AG04449 (cell line): ENCODE measurements around the gene ZFHX3.

Source experiments
- CTCF ChIA-PET: fragments of 350-600 bp; formaldehyde crosslinking; extraction: SDS; loops from one replicate; lab custom pipeline; 2021; ENCODE audit warnings: antibody characterized with exemption; lab: Yijun Ruan, JAX
- POLR2A ChIA-PET: fragments of 400-600, 350-600 bp; formaldehyde crosslinking; extraction: SDS; loops from one replicate; lab custom pipeline; 2020; ENCODE audit warnings: antibody characterized with exemption, inconsistent platforms; lab: Yijun Ruan, JAX
- DNase-seq: peaks from one replicate; pipeline ENCODE4 v3.0.0-alpha.2; 2010; ENCODE audit warnings: low read depth, low spot score
- H3K4me3 ChIP-seq: 2 replicates; pipeline ENCODE4 v1.5.1; 2011; ENCODE audit warnings: low read depth, mild to moderate bottlenecking, control low read depth, low read length
- CTCF ChIP-seq: IDR thresholded peaks from one replicate; pipeline ENCODE4 v1.5.1; 2011; ENCODE audit warnings: mild to moderate bottlenecking, moderate library complexity, low read length, control low read depth, inconsistent platforms; ENCODE audit not compliant: insufficient read depth; ENCODE audit errors: missing control alignments

ZFHX3 gene

GRCh38 chr16:73040136-73040535 lies 7.8 kb downstream of the ZFHX3 start:
- H3K4me3 ChIP-seq: no peak overlapping the region
- no peak for DNase-seq
- ChIA-PET CTCF (interaction anchor here (1.6 kb wide), 1 partner anchor 10 kb away, joined by 4 read pairs; no protein-coding TSS in a partner anchor), POLR2A (no interaction called here)
- TF ChIP-seq CTCF: no peak

- TF ChIP-seq CTCF: no peak
- ChIA-PET CTCF (interaction anchor here (0.9 to 1.2 kb wide), 4 partner anchors 9 to 205 kb away, joined by 3 read pairs; partner anchors contain the start of gene ZFHX3), POLR2A (interaction anchor here (0.9 kb wide), 1 partner anchor 10 kb away, joined by 4 read pairs; no protein-coding TSS in a partner anchor)
- H3K4me3 ChIP-seq: no peak overlapping the region
- DNase-seq: no peak
Measured at GRCh38 chr16:73037845-73038570, 9.9 kb downstream of the ZFHX3 start.

GRCh38 chr16:73037331-73037745 lies 10.6 kb downstream of the ZFHX3 start:
- DNase-seq: no peak
- no peak overlapping the region for H3K4me3 ChIP-seq
- TF ChIP-seq CTCF: no peak
- CTCF ChIA-PET: interaction anchor here (0.9 to 1.1 kb wide), 2 partner anchors 10 to 205 kb away, joined by 3 read pairs; partner anchors contain the start of gene ZFHX3
- POLR2A ChIA-PET: interaction anchor here (0.9 kb wide), 1 partner anchor 10 kb away, joined by 4 read pairs; no protein-coding TSS in a partner anchor

- no peak overlapping the region for H3K4me3 ChIP-seq
- ChIA-PET CTCF (interaction anchor here (1.0 to 1.5 kb wide), 3 partner anchors 14 to 842 kb away, joined by 3 to 4 read pairs (median 3); no protein-coding TSS in a partner anchor), POLR2A (interaction anchor here (0.9 kb wide), 1 partner anchor 11 kb away, joined by 3 read pairs; no protein-coding TSS in a partner anchor)
- no peak for TF ChIP-seq CTCF
- DNase-seq: no peak
Measured at GRCh38 chr16:73036074-73036826, 11.7 kb downstream of the ZFHX3 start.

GRCh38 chr16:73034374-73034773 lies 13.6 kb downstream of the ZFHX3 start:
- POLR2A ChIA-PET: interaction anchor here (0.6 kb wide), 1 partner anchor 454 kb away, joined by 3 read pairs; no protein-coding TSS in a partner anchor
- TF ChIP-seq CTCF: no peak
- DNase-seq: no peak
- CTCF ChIA-PET: interaction anchor here (0.9 kb wide), 1 partner anchor 9 kb away, joined by 3 read pairs; no protein-coding TSS in a partner anchor
- H3K4me3 ChIP-seq: no peak overlapping the region
